ENCODE results near the gene TSPAN16. TPM values are rescaled to one million over a fixed set of nuclear protein-coding genes. Genes with fewer than 3 reads are reported as not detected.

The TSPAN16 gene
- polyA plus RNA-seq, 6 donors from 2014 or later: not detected

- H3K4me3 Mint-ChIP-seq: peak overlapping the region in 3 of 8 donors; percentile 29 to 77 (median 61)
- DNase-seq (no peak), ATAC-seq (ENCODE audit: low read depth in 2 of 2) (no peak)
- peaks cover 0 to 6% of the 10 kb centered on the region in 2 donors for H3K36me3 Mint-ChIP-seq
- peaks cover 4 to 8% (median 6%) of the 10 kb centered on the region in 3 donors for H3K4me1 Mint-ChIP-seq
- H3K27ac Mint-ChIP-seq: no peak overlapping the region
- H3K27me3 Mint-ChIP-seq: peaks cover 22 to 41% (median 23%) of the 10 kb centered on the region in 3 donors
- peaks cover 5 to 19% (median 11%) of the 10 kb centered on the region in 7 donors for H3K9me3 Mint-ChIP-seq
Measured at GRCh38 chr19:11279505-11280236, 16.3 kb upstream of the TSPAN16 start.

- DNase-seq (no peak), ATAC-seq (ENCODE audit: low read depth in 2 of 2) (no peak)
- peak overlapping the region in 1 of 6 donors; percentile 4 for H3K27ac Mint-ChIP-seq
- peaks cover 13 to 39% (median 17%) of the 10 kb centered on the region in 3 donors for H3K27me3 Mint-ChIP-seq
- no peak overlapping the region for H3K4me3 Mint-ChIP-seq
- peaks cover 4 to 8% (median 6%) of the 10 kb centered on the region in 3 donors for H3K4me1 Mint-ChIP-seq
- peaks cover 0 to 6% of the 10 kb centered on the region in 2 donors for H3K36me3 Mint-ChIP-seq
- H3K9me3 Mint-ChIP-seq: peaks cover 4 to 19% (median 11%) of the 10 kb centered on the region in 7 donors
Measured at GRCh38 chr19:11281356-11282049, 14.5 kb upstream of the TSPAN16 start.

GRCh38 chr19:11284515-11284914, 11.4 kb upstream of the TSPAN16 start:
- peaks cover 2 to 10% (median 4%) of the 10 kb centered on the region in 7 donors for H3K9me3 Mint-ChIP-seq
- H3K36me3 Mint-ChIP-seq: peaks cover 0 to 4% of the 10 kb centered on the region in 2 donors
- DNase-seq: no peak
- no peak overlapping the region for H3K4me3 Mint-ChIP-seq
- no peak for ATAC-seq (ENCODE audit: low read depth in 2 of 2)
- peaks cover 7 to 30% (median 13%) of the 10 kb centered on the region in 3 donors for H3K27me3 Mint-ChIP-seq
- peaks cover 3 to 7% (median 4%) of the 10 kb centered on the region in 3 donors for H3K4me1 Mint-ChIP-seq
- no peak overlapping the region for H3K27ac Mint-ChIP-seq

GRCh38 chr19:11286312-11286974, 9.5 kb upstream of the TSPAN16 start:
- Mint-ChIP-seq H3K4me1 (no peaks in the 10 kb centered on the region), H3K27me3 (peaks cover 4 to 30% (median 13%) of the 10 kb centered on the region in 3 donors), H3K4me3 (no peak overlapping the region), H3K27ac (no peak overlapping the region), H3K36me3 (no peaks in the 10 kb centered on the region), H3K9me3 (peaks cover 0 to 3% (median 0%) of the 10 kb centered on the region in 7 donors)
- ATAC-seq (ENCODE audit: low read depth in 2 of 2) (no peak), DNase-seq (no peak)

GRCh38 chr19:11288349-11288748, 7.6 kb upstream of the TSPAN16 start:
- Mint-ChIP-seq H3K27ac (no peak overlapping the region), H3K9me3 (no peaks in the 10 kb centered on the region), H3K4me3 (no peak overlapping the region), H3K27me3 (peaks cover 4 to 34% (median 13%) of the 10 kb centered on the region in 3 donors), H3K4me1 (no peaks in the 10 kb centered on the region), H3K36me3 (no peaks in the 10 kb centered on the region)
- DNase-seq (no peak), ATAC-seq (ENCODE audit: low read depth in 2 of 2) (no peak)

- no peak for DNase-seq
- H3K9me3 Mint-ChIP-seq: peaks cover 0 to 1% (median 0%) of the 10 kb centered on the region in 7 donors
Measured at GRCh38 chr19:11290256-11290655, 5.7 kb upstream of the TSPAN16 start.

GRCh38 chr19:11291415-11291814, 4.5 kb upstream of the TSPAN16 start:
- DNase-seq (no peak), ATAC-seq (ENCODE audit: low read depth in 2 of 2) (no peak)
- Mint-ChIP-seq H3K4me3 (no peak overlapping the region), H3K36me3 (no peaks in the 10 kb centered on the region), H3K27me3 (peaks cover 4 to 29% (median 13%) of the 10 kb centered on the region in 3 donors), H3K9me3 (peaks cover 0 to 1% (median 0%) of the 10 kb centered on the region in 7 donors), H3K27ac (no peak overlapping the region), H3K4me1 (peaks cover 5 to 9% (median 8%) of the 10 kb centered on the region in 3 donors)

More at GRCh38 chr19:11290256-11290655, 5.7 kb upstream of the TSPAN16 start:
- ATAC-seq (ENCODE audit: low read depth in 2 of 2): no peak
- Mint-ChIP-seq H3K27me3 (peaks cover 4 to 32% (median 13%) of the 10 kb centered on the region in 3 donors), H3K4me1 (peaks cover 5 to 9% (median 8%) of the 10 kb centered on the region in 3 donors), H3K36me3 (no peaks in the 10 kb centered on the region), H3K27ac (no peak overlapping the region), H3K4me3 (no peak overlapping the region)

GRCh38 chr19:11291991-11292390, 4.0 kb upstream of the TSPAN16 start:
- H3K27me3 Mint-ChIP-seq: peaks cover 4 to 25% (median 10%) of the 10 kb centered on the region in 3 donors
- H3K4me3 Mint-ChIP-seq: no peak overlapping the region
- H3K9me3 Mint-ChIP-seq: peaks cover 0 to 1% (median 0%) of the 10 kb centered on the region in 7 donors
- ATAC-seq (ENCODE audit: low read depth in 2 of 2): no peak
- DNase-seq: no peak
- H3K4me1 Mint-ChIP-seq: peaks cover 5 to 9% (median 8%) of the 10 kb centered on the region in 3 donors
- H3K27ac Mint-ChIP-seq: no peak overlapping the region
- H3K36me3 Mint-ChIP-seq: no peaks in the 10 kb centered on the region

GRCh38 chr19:11293433-11294389, 2.2 kb upstream of the TSPAN16 start:
- DNase-seq (peak; percentile 73), ATAC-seq (ENCODE audit: low read depth in 2 of 2) (peak; percentile 99)
- Mint-ChIP-seq H3K36me3 (no peaks in the 10 kb centered on the region), H3K4me3 (peak overlapping the region in 5 of 8 donors; percentile 43 to 78 (median 55)), H3K27ac (peak overlapping the region in 1 of 6 donors; percentile 55), H3K4me1 (peaks cover 5 to 9% (median 8%) of the 10 kb centered on the region in 3 donors), H3K27me3 (peaks cover 4 to 22% (median 5%) of the 10 kb centered on the region in 3 donors), H3K9me3 (peaks cover 0 to 1% (median 0%) of the 10 kb centered on the region in 7 donors)

GRCh38 chr19:11295180-11295579, 780 bp upstream of the TSPAN16 start:
- ATAC-seq (ENCODE audit: low read depth in 2 of 2) (no peak), DNase-seq (no peak)
- H3K36me3 Mint-ChIP-seq: no peaks in the 10 kb centered on the region
- peaks cover 0 to 1% (median 0%) of the 10 kb centered on the region in 7 donors for H3K9me3 Mint-ChIP-seq
- peaks cover 5 to 9% (median 8%) of the 10 kb centered on the region in 3 donors for H3K4me1 Mint-ChIP-seq
- peaks cover 0 to 28% (median 4%) of the 10 kb centered on the region in 3 donors for H3K27me3 Mint-ChIP-seq
- H3K4me3 Mint-ChIP-seq: peak overlapping the region in 1 of 8 donors; percentile 16
- H3K27ac Mint-ChIP-seq: no peak overlapping the region

- Mint-ChIP-seq H3K9me3 (peaks cover 0 to 1% (median 0%) of the 10 kb centered on the region in 7 donors), H3K27ac (no peak overlapping the region), H3K4me1 (peaks cover 5 to 9% (median 8%) of the 10 kb centered on the region in 3 donors), H3K27me3 (peaks cover 0 to 28% (median 4%) of the 10 kb centered on the region in 3 donors), H3K4me3 (no peak overlapping the region), H3K36me3 (no peaks in the 10 kb centered on the region)
- no peak for DNase-seq
- no peak for ATAC-seq (ENCODE audit: low read depth in 2 of 2)
Measured at GRCh38 chr19:11296264-11296663, 304 bp downstream of the TSPAN16 start.
